IMR-90 (cell line): ENCODE data around the gene MEGF6.

ENCODE experiments used
- BHLHE40 ChIP-seq: fragments of 150-350 bp; IDR thresholded peaks from 2 replicates; pipeline ENCODE4 v1.6.1; 2016; ENCODE audit warnings: mild to moderate bottlenecking, low read depth, low read length
- ELK1 ChIP-seq: fragments of 150-350 bp; IDR thresholded peaks from 2 replicates; pipeline ENCODE4 v1.6.1; 2016; ENCODE audit warnings: low read depth, mild to moderate bottlenecking, low read length, moderate library complexity, borderline replicate concordance
- FOS ChIP-seq: fragments of 150-350 bp; IDR thresholded peaks from 2 replicates; pipeline ENCODE4 v1.6.1; 2016; ENCODE audit warnings: low read depth, low read length
- MAFK ChIP-seq: IDR thresholded peaks from 2 replicates; pipeline ENCODE4 v1.6.1; 2012; ENCODE audit warnings: low read depth, low read length, improper control_type of control experiment
- MAZ ChIP-seq: IDR thresholded peaks from 2 replicates; pipeline ENCODE4 v1.6.1; 2012; ENCODE audit warnings: low read depth, mild to moderate bottlenecking, low read length, improper control_type of control experiment, moderate library complexity, borderline replicate concordance
- POLR2A ChIP-seq: IDR thresholded peaks from 2 replicates; pipeline ENCODE4 v1.6.1; 2012; ENCODE audit warnings: mild to moderate bottlenecking, low read depth, low read length
- RCOR1 ChIP-seq: IDR thresholded peaks from 2 replicates; pipeline ENCODE4 v1.6.1; 2012; ENCODE audit warnings: mild to moderate bottlenecking, low read length, improper control_type of control experiment; ENCODE audit not compliant: insufficient replicate concordance
- SMC3 ChIP-seq: fragments of 150-350 bp; IDR thresholded peaks from 2 replicates; pipeline ENCODE4 v1.6.1; 2016; ENCODE audit warnings: low read depth, mild to moderate bottlenecking, antibody characterized with exemption, low read length, moderate library complexity
- TF ChIP-seq, protein P1 (sequence below): fragments of 150-350 bp; IDR thresholded peaks from 2 replicates; pipeline ENCODE4 v1.6.1; 2017; ENCODE audit warnings: mild to moderate bottlenecking, antibody characterized with exemption, low read length, low read depth
- TF ChIP-seq, protein P2 (sequence below): conservative IDR thresholded peaks from 2 replicates; pipeline ENCODE4 v1.5.1; 2012; ENCODE audit warnings: mild to moderate bottlenecking, low read depth, low read length, improper control_type of control experiment

- TF ChIP-seq BHLHE40 (no peak), MAFK (no peak), RCOR1 (no peak), SMC3 (no peak), POLR2A (no peak), FOS (no peak), ELK1 (no peak), MAZ (no peak)
- TF ChIP-seq, protein P1, sequence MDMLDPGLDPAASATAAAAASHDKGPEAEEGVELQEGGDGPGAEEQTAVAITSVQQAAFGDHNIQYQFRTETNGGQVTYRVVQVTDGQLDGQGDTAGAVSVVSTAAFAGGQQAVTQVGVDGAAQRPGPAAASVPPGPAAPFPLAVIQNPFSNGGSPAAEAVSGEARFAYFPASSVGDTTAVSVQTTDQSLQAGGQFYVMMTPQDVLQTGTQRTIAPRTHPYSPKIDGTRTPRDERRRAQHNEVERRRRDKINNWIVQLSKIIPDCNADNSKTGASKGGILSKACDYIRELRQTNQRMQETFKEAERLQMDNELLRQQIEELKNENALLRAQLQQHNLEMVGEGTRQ: no peak
- TF ChIP-seq, protein P2, sequence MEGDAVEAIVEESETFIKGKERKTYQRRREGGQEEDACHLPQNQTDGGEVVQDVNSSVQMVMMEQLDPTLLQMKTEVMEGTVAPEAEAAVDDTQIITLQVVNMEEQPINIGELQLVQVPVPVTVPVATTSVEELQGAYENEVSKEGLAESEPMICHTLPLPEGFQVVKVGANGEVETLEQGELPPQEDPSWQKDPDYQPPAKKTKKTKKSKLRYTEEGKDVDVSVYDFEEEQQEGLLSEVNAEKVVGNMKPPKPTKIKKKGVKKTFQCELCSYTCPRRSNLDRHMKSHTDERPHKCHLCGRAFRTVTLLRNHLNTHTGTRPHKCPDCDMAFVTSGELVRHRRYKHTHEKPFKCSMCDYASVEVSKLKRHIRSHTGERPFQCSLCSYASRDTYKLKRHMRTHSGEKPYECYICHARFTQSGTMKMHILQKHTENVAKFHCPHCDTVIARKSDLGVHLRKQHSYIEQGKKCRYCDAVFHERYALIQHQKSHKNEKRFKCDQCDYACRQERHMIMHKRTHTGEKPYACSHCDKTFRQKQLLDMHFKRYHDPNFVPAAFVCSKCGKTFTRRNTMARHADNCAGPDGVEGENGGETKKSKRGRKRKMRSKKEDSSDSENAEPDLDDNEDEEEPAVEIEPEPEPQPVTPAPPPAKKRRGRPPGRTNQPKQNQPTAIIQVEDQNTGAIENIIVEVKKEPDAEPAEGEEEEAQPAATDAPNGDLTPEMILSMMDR: no peak
Measured at GRCh38 chr1:3500265-3500835, 111.0 kb downstream of the MEGF6 start.
